ENCODE measurements around the gene ICAM1.

ICAM1 gene

GRCh38 chr19:10283301-10284064 is 12.6 kb downstream of the ICAM1 start:
- TF ChIP-seq REST (IDR thresholded peaks at IDR 0.05; ENCODE audit: insufficient read depth in 1 of 2, low read depth in 2 of 2, low read length in 2 of 2) (no peak), POLR2AphosphoS5 (IDR thresholded peaks at IDR 0.05; ENCODE audit: low read depth, low read length) (no peak), FOXP2 (optimal IDR thresholded peaks at IDR 0.05; ENCODE audit: borderline replicate concordance, extremely low read depth, extremely low read length, insufficient read depth) (no peak), TAF1 (IDR thresholded peaks at IDR 0.05; ENCODE audit: borderline replicate concordance, insufficient read depth, low read length) (no peak), SIN3A (IDR thresholded peaks at IDR 0.05; ENCODE audit: borderline replicate concordance, insufficient read depth, low read length) (no peak)

- TF ChIP-seq POLR2AphosphoS5 (IDR thresholded peaks at IDR 0.05; ENCODE audit: low read depth, low read length) (no peak), REST (IDR thresholded peaks at IDR 0.05; ENCODE audit: insufficient read depth in 1 of 2, low read depth in 2 of 2, low read length in 2 of 2) (no peak), SIN3A (IDR thresholded peaks at IDR 0.05; ENCODE audit: borderline replicate concordance, insufficient read depth, low read length) (no peak), FOXP2 (optimal IDR thresholded peaks at IDR 0.05; ENCODE audit: borderline replicate concordance, extremely low read depth, extremely low read length, insufficient read depth) (no peak), TAF1 (IDR thresholded peaks at IDR 0.05; ENCODE audit: borderline replicate concordance, insufficient read depth, low read length) (no peak)
Measured at GRCh38 chr19:10284065-10284959, 13.4 kb downstream of the ICAM1 start.

- TF ChIP-seq REST (IDR thresholded peaks at IDR 0.05; ENCODE audit: insufficient read depth in 1 of 2, low read depth in 2 of 2, low read length in 2 of 2) (no peak), TAF1 (IDR thresholded peaks at IDR 0.05; ENCODE audit: borderline replicate concordance, insufficient read depth, low read length) (no peak), SIN3A (IDR thresholded peaks at IDR 0.05; ENCODE audit: borderline replicate concordance, insufficient read depth, low read length) (no peak), FOXP2 (optimal IDR thresholded peaks at IDR 0.05; ENCODE audit: borderline replicate concordance, extremely low read depth, extremely low read length, insufficient read depth) (no peak), POLR2AphosphoS5 (IDR thresholded peaks at IDR 0.05; ENCODE audit: low read depth, low read length) (no peak)
Measured at GRCh38 chr19:10284960-10285278, 14.0 kb downstream of the ICAM1 start.

GRCh38 chr19:10285393-10285792 is 14.5 kb downstream of the ICAM1 start:
- TF ChIP-seq FOXP2 (optimal IDR thresholded peaks at IDR 0.05; ENCODE audit: borderline replicate concordance, extremely low read depth, extremely low read length, insufficient read depth) = no peak
- TF ChIP-seq REST (IDR thresholded peaks at IDR 0.05; ENCODE audit: insufficient read depth in 1 of 2, low read depth in 2 of 2, low read length in 2 of 2) = no peak
- no peak for TF ChIP-seq POLR2AphosphoS5 (IDR thresholded peaks at IDR 0.05; ENCODE audit: low read depth, low read length)
- no peak for TF ChIP-seq SIN3A (IDR thresholded peaks at IDR 0.05; ENCODE audit: borderline replicate concordance, insufficient read depth, low read length)
- TF ChIP-seq TAF1 (IDR thresholded peaks at IDR 0.05; ENCODE audit: borderline replicate concordance, insufficient read depth, low read length) = no peak

All from PFSK-1 (cell line).